HEK293T (cell line): Measurements from ENCODE around the gene SNCG.

Source experiments
- ARNT ChIP-seq: fragments of 450-650 bp; IDR thresholded peaks from 2 replicates; pipeline ENCODE4 v1.6.1; 2017; ENCODE audit warnings: mild to moderate bottlenecking
- BHLHE40 ChIP-seq: fragments of 450-650 bp; IDR thresholded peaks from 2 replicates; pipeline ENCODE4 v1.6.1; 2016; ENCODE audit warnings: mild to moderate bottlenecking, moderate library complexity, borderline replicate concordance
- ELF4 ChIP-seq: fragments of 450-650 bp; IDR thresholded peaks from 2 replicates; pipeline ENCODE4 v1.6.1; 2017; ENCODE audit warnings: antibody characterized with exemption
- FOXA1 ChIP-seq: fragments of 450-650 bp; IDR thresholded peaks from 2 replicates; pipeline ENCODE4 v1.6.1; 2016; ENCODE audit warnings: mild to moderate bottlenecking
- FOXK2 ChIP-seq: fragments of 450-650 bp; IDR thresholded peaks from 2 replicates; pipeline ENCODE4 v1.6.1; 2016; ENCODE audit warnings: mild to moderate bottlenecking
- FOXM1 ChIP-seq: fragments of 450-650 bp; IDR thresholded peaks from 2 replicates; pipeline ENCODE4 v1.6.1; 2017; ENCODE audit warnings: mild to moderate bottlenecking, borderline replicate concordance
- HDGF ChIP-seq: fragments of 450-650 bp; IDR thresholded peaks from 2 replicates; pipeline ENCODE4 v1.6.1; 2017; ENCODE audit warnings: antibody characterized with exemption, borderline replicate concordance
- L3MBTL2 ChIP-seq: fragments of 450-650 bp; conservative IDR thresholded peaks from 2 replicates; pipeline ENCODE4 v1.6.1; 2016; ENCODE audit warnings: mild to moderate bottlenecking
- NFRKB ChIP-seq: fragments of 450-650 bp; IDR thresholded peaks from 2 replicates; pipeline ENCODE4 v1.6.1; 2016; ENCODE audit warnings: mild to moderate bottlenecking, moderate library complexity
- PKNOX1 ChIP-seq: fragments of 450-650 bp; IDR thresholded peaks from 2 replicates; pipeline ENCODE4 v1.6.1; 2016
- SP1 ChIP-seq: fragments of 450-650 bp; IDR thresholded peaks from 2 replicates; pipeline ENCODE4 v1.6.1; 2017
- SUZ12 ChIP-seq: fragments of 450-650 bp; IDR thresholded peaks from 2 replicates; pipeline ENCODE4 v1.6.1; 2016; ENCODE audit warnings: mild to moderate bottlenecking
- TARDBP ChIP-seq: fragments of 450-650 bp; IDR thresholded peaks from 2 replicates; pipeline ENCODE4 v1.6.1; 2016
- ZNF384 ChIP-seq: fragments of 450-650 bp; IDR thresholded peaks from 2 replicates; pipeline ENCODE4 v1.6.1; 2016

- no peak for TF ChIP-seq TARDBP
- no peak for TF ChIP-seq NFRKB
- no peak for TF ChIP-seq SUZ12
- no peak for TF ChIP-seq SP1
- no peak for TF ChIP-seq PKNOX1
- TF ChIP-seq FOXM1 = no peak
- TF ChIP-seq HDGF = no peak
- TF ChIP-seq ZNF384 = no peak
- no peak for TF ChIP-seq BHLHE40
- TF ChIP-seq FOXA1 = no peak
- TF ChIP-seq FOXK2 = no peak
- TF ChIP-seq ARNT = no peak
- TF ChIP-seq L3MBTL2 = no peak
- no peak for TF ChIP-seq ELF4
These were observed 28.7 kb upstream of the SNCG start for GRCh38 chr10:86929468-86930380.
